Measurements from ENCODE around the gene ZFHX2.
A peak's percentile ranks its signal among the peaks of the same experiment; 100 is the strongest.
"Not testable (repeated sequence)": the region's sequence is repeated elsewhere in the genome, so short reads cannot be mapped to it uniquely, and the experiment has no call there.

The ZFHX2 gene

DNA sequence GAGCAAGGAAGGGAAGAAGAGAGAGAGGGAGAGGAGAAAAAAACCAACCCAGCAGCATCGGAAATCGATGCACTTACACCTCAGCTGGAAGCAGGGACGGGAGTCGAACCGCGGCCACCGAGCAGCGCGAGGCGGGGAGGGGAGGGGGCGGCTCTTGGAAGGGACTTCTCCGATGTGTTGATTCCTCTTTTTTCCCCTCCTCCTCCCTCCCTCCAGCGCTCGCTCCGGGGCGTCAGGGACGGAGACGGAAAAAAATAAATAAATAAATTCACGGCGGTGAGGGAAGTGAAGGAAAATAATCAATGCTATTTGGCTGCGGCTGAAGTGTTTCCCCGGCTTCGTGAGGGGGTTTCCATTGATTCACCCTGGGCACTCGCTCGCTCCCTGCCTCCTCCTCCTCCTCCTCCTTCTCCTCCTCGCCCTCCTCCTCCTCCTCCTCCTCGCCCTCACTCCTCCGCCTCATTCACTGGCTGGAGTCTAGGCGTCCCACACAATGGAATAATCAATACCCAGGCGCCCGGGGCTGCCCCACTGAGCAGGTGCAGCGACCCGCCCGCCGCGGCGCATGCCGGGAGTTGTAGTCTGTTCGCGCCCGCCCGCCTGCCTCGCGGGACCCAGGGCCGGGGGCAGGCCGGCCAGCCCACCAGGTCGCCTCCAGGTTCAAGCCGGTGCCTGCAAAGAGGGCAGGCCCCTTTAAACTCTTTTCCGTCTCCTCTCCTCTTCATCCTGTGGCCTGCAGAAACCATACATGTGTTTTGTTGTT lies at the start of gene ZFHX2:
Gene ZFHX2, minus strand, starts transcription at position 500 of the 763 bp plus-strand sequence. CDS start 16,440 bp downstream, outside the sequence.
- DNase-seq (ENCODE audit: low spot score), result peak; percentile 50

DNA sequence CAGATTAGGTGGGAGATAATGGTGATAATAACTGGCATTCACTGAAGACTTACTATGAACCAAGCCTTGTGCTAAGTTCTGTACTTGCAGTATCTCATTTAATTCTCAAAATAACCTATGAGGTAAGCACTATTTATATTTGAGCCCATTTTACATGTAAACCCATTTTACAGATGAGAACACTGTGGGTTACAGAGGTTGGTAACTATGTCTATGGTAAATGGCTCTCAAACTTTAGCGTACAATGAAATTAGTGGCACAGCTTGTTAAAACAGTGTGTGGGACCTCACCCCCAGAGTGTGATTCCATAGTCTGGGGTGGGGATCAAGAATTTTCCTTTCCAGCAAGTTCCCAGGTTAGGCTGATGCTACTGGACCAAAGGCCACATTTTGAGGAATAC lies 49.2 kb upstream of the ZFHX2 start:
- DNase-seq (ENCODE audit: low spot score), result no peak

DNA sequence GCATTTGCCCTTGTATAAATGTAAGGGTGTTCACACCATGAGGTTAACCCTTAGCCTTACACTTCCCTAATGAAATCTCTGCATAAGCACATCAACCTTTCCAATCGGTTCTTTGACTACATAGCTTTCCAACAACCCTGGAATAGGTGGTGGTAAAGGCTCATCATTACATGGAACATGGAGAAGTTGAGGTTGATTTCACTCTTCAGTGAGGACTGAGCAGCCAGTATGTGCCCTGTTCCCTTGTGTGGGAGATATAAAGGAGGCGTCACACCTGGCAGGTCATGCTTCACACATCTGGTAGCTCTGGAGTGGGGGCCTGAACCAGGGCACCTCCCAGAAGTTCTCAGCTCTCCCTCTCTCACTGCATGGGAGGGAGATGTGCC lies 48.8 kb upstream of the ZFHX2 start:
- DNase-seq (ENCODE audit: low spot score), result no peak

DNA sequence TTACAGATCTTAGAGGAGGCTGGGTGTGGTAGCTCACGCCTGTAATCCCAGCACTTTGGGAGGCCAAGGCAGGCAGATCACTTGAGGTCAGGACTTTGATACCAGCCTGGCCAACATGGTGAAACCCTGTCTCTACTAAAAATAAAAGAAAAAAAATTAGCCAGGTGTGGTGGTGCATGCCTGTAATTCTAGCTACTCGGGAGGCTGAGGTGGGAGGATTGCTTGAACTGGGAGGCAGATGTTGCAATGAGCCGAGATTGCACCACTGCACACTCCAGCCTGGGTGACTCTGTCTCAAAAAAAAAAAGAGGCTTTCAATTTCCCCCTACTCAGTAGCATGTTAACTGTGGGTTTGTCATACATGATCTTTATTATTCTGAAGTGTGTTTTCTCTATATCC lies 42.6 kb upstream of the ZFHX2 start:
- DNase-seq (ENCODE audit: low spot score), result not testable (repeated sequence)

DNA sequence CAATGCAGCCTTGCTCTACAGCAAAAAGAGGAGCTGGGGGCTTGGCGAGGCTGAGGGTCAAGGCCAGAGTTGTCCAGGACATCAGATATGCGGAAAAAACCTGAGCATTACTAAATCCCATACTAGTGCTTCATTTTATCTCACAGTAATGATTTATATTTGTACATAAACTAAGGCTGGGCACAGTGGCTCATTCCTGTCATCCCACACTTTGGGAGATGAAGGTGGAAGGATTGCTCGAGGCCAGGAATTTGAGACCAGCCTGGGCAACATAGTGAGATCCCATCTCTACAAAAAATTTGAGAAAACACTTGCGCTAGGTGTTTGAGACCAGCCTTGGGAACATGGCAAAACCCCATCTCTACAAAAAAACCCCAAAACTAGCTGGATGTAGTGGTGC lies 38.6 kb upstream of the ZFHX2 start:
- DNase-seq (ENCODE audit: low spot score), result no peak

DNA sequence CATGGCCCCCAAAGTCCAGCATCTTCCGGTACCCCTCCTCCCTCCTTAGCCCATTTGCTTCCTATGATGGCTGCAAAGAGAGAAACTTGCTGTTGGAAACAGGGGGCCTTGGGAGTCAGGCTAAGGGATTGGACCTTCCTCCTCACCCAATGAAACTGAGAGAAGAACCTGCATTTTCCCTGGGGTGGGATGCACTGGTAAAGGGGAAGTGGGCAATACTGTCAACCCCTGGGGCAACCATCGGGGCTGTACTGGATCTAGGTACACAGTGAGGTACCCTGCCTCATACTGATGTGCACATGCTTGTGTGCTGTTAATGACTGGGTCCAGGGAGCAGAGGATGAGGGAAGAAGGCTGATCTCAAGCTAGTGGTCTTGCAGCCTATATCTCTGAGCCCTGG lies 38.0 kb upstream of the ZFHX2 start:
- no peak for DNase-seq (ENCODE audit: low spot score)

DNA sequence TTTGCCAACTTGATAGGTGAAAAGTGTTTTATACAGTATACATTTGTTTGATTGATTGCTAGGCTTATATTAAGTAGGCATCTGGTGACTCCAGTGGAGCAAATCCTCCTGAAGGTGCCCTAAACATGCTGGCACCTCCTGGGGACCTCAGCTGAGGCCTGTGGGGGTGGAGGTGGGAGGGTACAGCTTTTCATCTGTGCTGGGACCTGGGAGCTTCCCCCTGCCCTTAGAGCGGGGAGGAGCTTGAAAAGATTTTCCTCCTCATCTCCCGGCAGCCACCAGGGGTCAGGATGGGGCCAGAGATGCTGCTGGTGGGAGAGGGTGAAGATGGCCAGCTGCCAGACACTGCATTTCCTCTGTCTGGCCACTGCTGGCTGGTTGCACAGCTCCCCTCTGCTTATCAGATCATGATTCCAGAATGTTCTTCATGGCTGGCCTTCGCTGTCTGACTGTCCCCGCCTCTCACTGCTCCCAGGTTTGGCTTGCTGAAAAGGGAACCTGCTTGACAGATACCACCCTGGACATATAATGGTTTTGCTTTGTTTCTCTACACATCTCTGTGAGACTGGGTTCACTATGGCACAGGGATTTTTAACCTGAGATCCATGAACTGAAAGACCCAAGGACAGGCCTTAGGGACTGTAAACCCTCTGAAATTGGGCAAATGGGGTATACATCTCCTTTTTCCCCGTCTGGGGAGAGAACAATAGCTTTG lies 37.5 kb upstream of the ZFHX2 start:
- peak; percentile 88 for DNase-seq (ENCODE audit: low spot score)

DNA sequence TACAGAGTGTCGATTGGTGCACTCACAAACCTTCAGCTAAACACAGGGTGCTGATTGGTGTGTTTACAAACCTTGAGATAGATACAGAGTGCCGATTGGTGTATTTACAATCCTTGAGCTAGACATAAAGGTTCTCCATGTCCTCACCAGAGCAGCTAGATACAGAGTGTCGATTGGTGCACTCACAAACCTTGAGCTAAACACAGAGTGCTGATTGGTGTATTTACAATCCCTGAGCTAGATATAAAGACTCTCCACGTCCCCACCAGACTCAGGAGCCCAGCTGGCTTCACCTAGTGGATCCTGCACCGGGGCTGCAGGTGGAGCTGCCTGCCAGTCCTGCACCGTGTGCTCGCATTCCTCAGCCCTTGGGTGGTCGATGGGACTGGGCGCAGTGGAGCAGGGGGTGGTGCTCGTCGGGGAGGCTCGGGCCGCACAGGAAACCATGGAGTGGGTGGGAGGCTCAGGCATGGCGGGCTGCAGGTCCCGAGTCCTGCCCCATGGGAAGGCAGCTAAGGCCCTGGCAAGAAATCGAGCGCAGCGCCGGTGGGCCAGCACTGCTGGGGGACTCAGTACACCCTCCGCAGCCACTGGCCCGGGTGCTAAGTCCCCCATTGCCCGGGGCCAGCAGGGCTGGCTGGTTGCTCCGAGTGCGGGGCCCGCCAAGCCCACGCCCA lies 33.1 kb upstream of the ZFHX2 start:
- DNase-seq (ENCODE audit: low spot score), result not testable (repeated sequence)

DNA sequence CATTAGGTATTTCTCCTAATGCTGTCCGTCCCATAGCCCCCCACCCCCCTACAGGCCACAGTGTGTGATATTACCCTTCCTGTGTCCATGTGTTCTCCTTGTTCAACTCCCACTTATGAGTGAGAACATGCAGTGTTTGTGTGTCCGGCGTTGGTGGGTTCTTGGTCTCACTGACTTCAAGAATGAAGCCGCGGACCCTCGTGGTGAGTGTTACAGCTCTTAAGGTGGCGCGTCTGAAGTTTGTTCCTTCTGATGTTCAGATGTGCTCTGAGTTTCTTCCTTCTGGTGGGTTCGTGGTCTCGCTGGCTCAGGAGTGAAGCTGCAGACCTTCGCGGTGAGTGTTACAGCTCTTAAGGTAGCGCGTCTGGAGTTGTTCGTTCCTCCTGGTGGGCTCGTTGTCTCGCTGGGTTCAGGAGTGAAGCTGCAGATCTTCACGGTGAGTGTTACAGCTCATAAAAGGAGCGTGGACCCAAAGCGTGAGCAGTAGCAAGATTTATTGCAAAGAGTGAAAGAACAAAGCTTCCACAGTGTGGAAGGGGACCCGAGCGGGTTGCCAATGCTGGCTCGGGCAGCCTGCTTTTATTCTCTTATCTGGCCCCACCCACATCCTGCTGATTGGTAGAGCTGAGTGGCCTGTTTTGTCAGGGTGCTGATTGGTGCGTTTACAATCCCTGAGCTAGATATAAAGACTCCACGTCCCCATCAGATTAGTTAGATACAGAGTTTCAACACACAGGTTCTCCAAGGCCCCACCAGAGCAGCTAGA lies 32.4 kb upstream of the ZFHX2 start:
- not testable (repeated sequence) for DNase-seq (ENCODE audit: low spot score)

DNA sequence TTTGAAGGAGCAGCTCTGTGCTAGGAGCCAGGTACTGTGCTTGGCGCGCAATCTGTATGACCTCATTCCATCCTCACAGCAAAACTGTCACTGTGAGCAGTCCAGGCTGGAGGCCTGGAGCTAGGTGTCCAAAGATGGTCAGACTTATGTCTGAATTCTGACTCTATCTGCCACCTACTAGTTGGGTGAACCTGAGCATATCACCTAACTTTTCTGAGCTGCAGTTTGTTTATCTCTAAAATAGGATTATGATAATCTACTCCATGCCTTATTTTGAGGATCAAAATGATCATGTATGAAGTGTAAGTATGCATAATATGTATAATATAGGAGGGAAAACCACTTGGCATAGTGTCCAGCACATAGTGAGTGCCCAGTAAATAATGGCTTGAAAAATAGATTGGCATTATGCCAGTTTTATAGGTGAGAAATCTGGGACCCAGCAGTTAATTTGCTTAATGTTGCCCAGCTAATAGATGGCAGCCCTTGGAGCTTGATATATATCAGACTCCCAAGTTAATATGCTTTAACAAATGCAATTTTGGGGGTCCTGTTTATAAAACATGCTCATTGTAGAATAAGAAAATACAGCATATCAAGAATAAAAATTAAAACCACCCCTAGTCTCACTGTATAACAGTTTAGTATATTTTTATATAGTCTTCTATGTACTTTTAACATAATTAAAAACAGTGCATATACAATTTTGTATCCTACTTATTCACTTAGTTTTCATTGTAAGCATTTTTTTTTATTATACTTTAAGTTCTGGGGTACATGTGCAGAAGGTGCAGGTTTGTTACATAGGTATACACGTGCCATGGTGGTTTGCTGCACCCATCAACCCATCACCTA lies 31.6 kb upstream of the ZFHX2 start:
- no peak for DNase-seq (ENCODE audit: low spot score)

DNA sequence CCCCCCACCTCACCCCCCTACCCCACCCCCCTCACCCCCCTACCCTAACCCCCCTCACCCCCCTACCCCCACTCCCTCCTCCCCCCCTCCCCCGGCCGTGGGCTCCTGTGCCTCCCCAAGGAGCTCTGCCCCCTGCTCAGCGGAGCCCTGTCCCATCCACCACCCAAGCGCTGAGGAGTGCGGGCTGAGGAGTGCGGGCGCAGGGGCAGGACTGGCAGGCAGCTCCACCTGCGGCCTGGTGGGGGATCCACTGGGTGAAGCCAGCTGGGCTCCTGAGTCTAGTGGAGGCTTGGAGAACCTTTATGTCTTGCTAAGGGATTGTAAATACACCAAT lies 29.4 kb upstream of the ZFHX2 start:
- DNase-seq (ENCODE audit: low spot score), result no peak

DNA sequence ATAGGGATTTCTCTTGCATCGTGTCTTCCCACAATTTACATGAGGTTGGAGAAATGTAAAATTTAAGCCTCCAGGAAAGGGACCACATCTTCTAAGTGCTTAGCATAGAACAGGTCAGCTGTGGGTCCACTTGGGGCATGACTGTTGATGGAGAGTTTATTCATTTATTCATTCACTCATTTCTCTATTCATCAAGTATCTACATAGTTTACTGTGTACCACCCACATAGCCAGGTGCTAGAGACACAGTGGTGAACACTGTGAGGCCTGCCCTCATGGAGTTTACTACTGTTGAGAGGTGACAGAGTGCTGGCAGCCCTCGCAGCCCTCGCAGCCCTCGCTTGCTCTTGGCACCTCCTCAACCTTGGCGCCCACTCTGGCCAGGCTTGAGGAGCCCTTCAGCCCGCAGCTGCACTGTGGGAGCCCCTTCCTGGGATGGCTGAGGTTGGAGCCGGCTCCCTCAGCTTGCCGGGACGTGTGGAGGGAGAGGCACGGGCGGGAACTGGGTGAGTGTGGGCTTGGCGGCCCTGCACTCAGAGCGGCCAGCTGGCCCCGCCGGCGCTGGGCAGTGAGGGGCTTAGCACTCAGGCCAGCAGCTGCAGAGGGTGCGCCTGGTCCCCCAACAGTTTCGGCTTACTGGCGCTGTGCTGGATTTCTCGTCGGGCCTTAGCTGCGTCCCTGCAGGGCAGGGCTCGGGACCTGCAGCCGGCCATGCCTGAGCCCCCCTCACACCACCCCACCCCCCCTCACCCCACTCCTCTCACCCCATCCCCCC lies 28.8 kb upstream of the ZFHX2 start:
- no peak for DNase-seq (ENCODE audit: low spot score)

DNA sequence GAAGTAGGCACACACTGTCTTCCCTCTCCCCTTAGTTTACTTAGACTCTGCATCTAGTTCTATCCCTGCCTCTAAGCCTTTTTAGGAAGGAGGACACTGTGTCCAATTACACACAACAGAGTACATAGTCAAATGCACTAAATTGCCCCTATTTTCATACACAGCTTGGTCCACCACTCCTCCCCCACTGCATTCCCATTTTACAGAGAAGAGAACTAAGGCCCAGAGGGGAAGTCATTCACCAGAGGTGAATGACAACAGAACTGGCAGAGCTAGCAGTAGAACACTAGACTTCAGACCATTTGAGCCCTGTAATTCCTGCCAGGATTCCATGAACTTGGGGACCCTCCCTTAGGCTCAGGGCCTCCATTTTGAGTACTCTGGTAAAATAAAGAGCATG lies 28.2 kb upstream of the ZFHX2 start:
- DNase-seq (ENCODE audit: low spot score), result no peak

DNA sequence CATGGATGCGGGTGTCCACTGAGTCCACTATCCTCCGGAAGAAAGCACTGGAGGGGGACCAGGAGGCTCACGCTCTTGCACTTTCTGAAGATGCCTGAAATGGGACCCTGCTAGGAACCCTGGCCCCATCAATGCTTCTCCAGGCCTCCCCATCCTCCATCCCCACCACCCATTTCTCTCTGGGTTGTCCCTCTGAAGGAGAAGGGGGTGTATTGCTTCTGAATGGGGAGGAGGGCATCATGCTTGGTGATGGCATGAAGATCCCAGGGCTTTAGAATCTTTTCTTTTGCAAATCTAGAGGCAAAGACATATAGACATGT lies 27.7 kb upstream of the ZFHX2 start:
- DNase-seq (ENCODE audit: low spot score), result no peak

DNA sequence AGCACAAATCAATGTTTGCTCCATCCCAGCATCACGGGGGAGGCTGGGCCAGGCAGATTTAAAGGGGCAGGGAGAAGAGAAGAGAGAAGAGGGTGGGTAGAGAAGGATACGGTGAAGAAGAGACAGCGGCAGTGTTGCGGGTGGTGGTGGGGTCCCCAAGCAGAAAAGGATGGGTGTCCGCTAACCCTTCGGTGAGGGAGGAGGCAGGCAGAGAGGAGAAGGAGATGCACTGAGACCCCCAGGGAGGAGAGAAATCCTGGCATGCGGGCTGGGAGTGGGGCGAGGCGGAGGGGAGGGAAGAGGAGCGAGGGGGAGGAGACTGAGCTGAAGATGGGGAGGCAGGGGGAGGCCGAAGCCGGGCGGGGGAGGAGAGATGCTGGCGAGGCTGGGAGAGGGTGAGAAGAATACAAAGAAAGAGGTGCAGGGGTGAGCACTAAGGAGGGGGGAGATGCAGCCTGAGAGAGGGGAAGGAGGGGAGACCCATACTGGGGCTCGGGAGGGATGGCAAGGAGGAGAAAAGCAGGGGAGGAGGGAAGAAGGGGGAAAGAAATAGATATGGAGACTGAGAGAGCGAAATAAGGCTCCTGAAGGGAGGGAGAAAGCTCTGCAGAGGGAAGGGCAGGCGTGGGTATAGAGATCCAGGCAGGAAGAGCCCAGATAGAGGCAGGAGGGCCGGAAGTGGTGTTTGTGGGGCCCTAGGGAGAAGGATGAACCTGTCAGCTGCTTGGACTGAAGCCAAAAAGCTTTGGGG lies 27.2 kb upstream of the ZFHX2 start, which contains the start of gene JPH4:
Gene JPH4, minus strand, starts transcription at position 231 of the 751 bp plus-strand sequence. CDS start 1,337 bp downstream, outside the sequence.
- DNase-seq (ENCODE audit: low spot score), result no peak

DNA sequence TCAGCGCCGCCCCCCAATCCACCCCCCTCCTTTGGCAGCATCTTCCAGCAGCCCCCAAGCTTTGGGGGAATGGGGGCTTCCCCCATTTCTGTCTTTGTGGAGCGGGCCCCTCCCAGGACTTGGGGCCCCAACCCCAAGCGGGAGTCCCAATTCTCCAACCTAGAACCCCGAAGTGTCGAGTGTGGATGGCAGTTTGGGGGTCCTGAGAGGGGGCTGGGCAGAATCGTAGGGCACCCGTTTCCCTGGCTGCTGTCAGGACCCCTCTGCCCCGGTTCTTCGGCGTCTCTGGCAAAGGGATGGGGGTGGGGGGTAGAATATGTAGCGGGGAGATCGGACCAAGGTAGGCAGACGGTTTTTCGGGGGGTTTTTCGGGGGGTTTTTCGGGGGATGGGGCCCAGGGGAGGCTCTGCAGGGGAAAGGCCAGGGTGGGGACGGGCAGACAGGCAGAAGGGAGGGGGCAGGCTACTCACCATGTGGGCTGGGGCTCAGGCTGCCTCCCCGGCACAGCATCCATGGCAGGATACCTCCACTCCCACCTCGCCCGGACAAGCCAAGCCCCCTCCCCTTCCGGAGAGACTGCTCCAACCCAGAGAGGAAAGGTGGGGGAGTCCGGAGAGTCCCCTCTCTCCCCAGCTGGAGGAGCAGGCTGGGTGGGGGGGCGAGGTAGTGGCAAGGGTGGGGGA lies 26.3 kb upstream of the ZFHX2 start:
- peak; percentile 3 for DNase-seq (ENCODE audit: low spot score)

DNA sequence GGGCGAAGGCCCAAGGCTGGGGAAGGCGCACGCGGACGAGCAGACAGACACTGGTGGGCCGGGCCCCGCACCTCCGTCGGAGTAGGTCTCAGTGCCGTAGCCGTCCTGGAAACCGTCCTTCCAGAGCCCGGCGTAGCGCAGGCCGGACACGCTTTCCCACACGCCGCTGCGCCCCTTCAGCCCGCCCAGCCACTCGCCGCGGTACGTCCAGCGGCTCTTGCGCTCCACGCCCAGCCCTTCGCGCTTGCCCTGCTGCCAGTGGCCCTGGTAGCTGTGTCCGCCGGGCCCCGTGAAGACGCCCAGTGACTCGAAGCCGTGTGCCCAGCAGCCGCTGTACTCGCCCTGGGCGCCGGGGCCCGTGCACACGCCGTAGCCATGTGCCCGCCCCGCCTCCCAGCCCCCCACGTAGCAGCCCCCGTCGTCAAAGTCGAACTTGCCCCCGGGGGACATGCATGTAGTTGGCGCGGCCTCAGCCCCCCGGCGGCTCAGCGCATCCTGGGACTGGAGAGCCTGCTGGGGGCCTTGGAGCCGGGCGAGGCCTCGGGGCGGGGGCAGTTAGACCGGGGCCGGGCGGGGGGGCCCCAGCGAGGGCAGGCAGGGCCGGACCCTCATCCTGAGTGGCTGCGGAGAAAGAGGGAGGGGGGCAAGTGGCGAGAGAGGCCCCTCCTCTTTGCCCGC lies 25.6 kb upstream of the ZFHX2 start:
- peak; percentile 44 for DNase-seq (ENCODE audit: low spot score)

DNA sequence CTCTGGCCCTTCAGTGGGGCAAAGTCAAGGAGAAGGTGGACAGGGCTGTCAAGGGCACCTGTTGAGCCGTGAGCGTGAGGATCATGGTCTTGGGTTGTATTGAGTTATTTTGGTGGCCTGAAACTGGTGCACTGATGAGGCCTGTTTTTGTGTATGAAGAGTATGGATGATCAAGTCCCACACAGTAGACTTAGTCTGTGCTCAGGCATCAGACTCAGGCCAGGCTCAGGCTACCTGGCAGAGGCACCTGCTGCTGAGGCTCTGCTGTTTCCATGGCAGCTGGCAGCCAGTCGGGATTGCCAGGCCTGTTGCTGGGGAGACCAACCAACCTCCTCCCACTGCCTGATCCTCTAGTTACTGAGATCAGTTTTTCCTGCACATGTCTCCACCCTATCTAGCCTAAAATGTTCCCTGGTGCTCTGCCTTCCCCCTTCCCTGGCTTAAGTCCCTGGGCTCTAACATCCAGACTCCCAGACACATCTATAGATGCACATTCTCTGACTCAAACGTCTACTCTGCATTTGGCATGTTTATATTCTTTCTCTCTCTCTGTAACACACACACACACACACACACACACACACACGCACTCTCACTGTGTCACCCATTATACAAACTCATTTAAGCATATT lies 21.9 kb upstream of the ZFHX2 start:
- DNase-seq (ENCODE audit: low spot score), result no peak

All from hepatic stellate cell (primary cell).